Muscle of leg (tissue), 11 donors: ENCODE data around the gene KDM4B. TPM values are rescaled to one million over a fixed set of nuclear protein-coding genes. Genes with fewer than 3 reads are reported as not detected.

Experiments used
- DNase-seq: peaks from one replicate; pipeline ENCODE4 v3.0.0; 2013
- H3K27ac ChIP-seq: one replicate; pipeline ENCODE4 v1.5.1; 2013; ENCODE audit warnings: mild to moderate bottlenecking, low read length, control low read depth
- H3K27me3 ChIP-seq: one replicate; pipeline ENCODE4 v1.6.1; 2013; ENCODE audit warnings: low read length; ENCODE audit not compliant: control insufficient read depth, insufficient read depth
- H3K36me3 ChIP-seq: one replicate; pipeline ENCODE4 v1.6.1; 2013; ENCODE audit warnings: low read length; ENCODE audit not compliant: control insufficient read depth, insufficient read depth
- H3K4me1 ChIP-seq: one replicate; pipeline ENCODE4 v1.6.1; 2013; ENCODE audit warnings: low read length; ENCODE audit not compliant: control insufficient read depth, insufficient read depth
- H3K4me3 ChIP-seq: one replicate; pipeline ENCODE4 v1.5.1; 2013; ENCODE audit warnings: low read length, control low read depth
- H3K9me3 ChIP-seq: replicated peaks from 2 replicates; pipeline ENCODE4 v1.6.1; 2013; ENCODE audit warnings: low read depth, low read length; ENCODE audit not compliant: control insufficient read depth
- WGBS: methylation state at CpG from one replicate; pipeline ENCODE4 v1.1.5; 2013; ENCODE audit warnings: missing lambda C conversion rate; ENCODE audit not compliant: insufficient coverage; 5-methylcytosine and 5-hydroxymethylcytosine counted together
- polyA plus RNA-seq, 8 donors: library from polyadenylated mRNA; unstranded; fragments of 120-200 nt; gene quantifications; one replicate each; pipeline versions ENCODE4 v1.2.1 to v1.2.3, GENCODE V29; 2013; ENCODE audit warnings: inconsistent platforms in 1 of 8, low replicate concordance in 1 of 8; ENCODE audit not compliant: insufficient read length in 8 of 8, insufficient read depth in 1 of 8
- total RNA-seq: library from RNA; stranded (reverse); fragments of 120-200 nt; gene quantifications from one replicate; pipeline ENCODE4 v1.2.4, GENCODE V29; 2013

Gene KDM4B
- total and polyA plus RNA-seq, 9 donors, result 8.1 to 22.3 (median 21.1) TPM

DNA sequence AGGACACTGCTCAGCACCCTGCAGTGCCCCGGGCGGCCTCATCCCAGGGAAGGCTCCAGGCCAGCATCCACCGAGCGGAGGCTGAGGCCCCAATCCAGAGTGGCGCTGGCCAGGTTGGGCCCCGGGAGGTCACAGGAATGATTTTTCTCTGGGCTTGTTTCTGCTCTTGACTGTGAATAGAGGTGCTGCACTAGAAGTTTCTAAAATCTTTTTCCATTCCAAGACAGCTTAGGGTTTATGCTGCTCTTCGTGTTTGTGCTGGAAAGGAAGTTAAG is 15.1 kb downstream of the KDM4B start:
- no peak overlapping the region for H3K4me3 ChIP-seq
- no peak for DNase-seq
- no peaks in the 10 kb centered on the region for H3K9me3 ChIP-seq
- H3K27ac ChIP-seq, result no peak overlapping the region
- H3K36me3 ChIP-seq, result peaks cover 3% of the 10 kb centered on the region
- peaks cover 58% of the 10 kb centered on the region for H3K4me1 ChIP-seq
- H3K27me3 ChIP-seq, result no peaks in the 10 kb centered on the region
- WGBS, result no CpG with 5 or more reads among the region's 7 CpGs

DNA sequence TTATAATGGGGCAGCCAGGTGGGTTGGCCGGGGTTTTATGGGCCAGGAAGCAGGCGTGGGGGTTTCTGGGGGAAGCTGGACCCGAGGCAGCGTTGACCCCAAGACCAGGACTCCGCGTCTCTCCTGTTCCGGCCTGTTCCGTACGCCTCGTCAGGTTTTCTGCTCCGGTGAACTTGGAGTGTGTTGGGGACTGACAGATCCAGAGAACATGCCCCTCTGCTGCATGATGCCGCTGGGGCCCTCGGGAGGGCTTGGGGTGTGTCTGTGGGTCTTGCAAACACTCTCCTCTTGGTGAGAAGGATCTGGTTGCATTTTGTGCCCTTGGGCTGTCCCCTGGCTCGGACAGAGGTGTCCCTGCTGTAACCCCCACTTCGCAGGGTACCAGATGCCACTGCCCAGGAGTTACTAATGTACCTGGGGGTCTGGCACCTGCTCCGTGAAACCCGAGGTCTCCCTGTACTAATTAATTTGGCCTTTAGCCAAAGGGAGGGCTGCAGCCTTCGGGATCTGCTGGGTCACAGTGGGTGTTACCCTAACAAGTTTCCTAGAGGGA is 15.6 kb downstream of the KDM4B start:
- Histone ChIP-seq H3K4me3 (no peak overlapping the region), H3K27ac (peak overlapping the region; percentile 29), H3K9me3 (no peaks in the 10 kb centered on the region), H3K27me3 (no peaks in the 10 kb centered on the region), H3K4me1 (peaks cover 56% of the 10 kb centered on the region), H3K36me3 (peaks cover 3% of the 10 kb centered on the region)
- DNase-seq, result no peak
- 62% methylated on average over 11 of the region's 18 CpGs for WGBS

DNA sequence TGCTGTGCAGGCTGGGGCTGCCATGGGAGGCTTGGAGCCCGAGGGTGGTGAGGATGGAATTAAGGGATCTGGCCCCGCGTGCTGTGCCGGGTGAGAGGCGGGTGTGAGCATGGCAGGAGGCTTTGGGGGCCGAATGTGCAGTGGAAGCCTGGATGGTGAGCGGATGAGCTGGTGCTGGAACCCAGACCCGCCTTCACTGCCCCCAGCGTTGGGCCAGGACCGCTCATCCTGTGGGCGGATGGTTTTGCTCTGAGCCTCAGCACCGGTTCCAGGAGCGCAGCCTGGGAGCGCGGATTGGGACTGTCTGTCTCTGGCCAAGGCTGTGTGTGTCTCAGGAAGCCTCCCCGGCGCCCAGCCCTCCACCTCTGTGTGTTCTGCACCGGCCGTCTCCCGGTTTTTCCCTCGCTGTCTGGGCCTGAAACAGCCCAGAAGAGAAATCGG is 16.7 kb downstream of the KDM4B start:
- 53% methylated on average over 19 of the region's 22 CpGs for WGBS
- H3K4me1 ChIP-seq, result peaks cover 56% of the 10 kb centered on the region
- H3K9me3 ChIP-seq, result no peaks in the 10 kb centered on the region
- no peak overlapping the region for H3K27ac ChIP-seq
- H3K36me3 ChIP-seq, result peaks cover 3% of the 10 kb centered on the region
- no peak overlapping the region for H3K4me3 ChIP-seq
- H3K27me3 ChIP-seq, result no peaks in the 10 kb centered on the region
- DNase-seq, result no peak

GRCh38 chr19:4986056-4986455 is 17.1 kb downstream of the KDM4B start:
- 79% methylated on average over 17 of the region's 19 CpGs for WGBS
- Histone ChIP-seq H3K4me3 (no peak overlapping the region), H3K4me1 (peaks cover 56% of the 10 kb centered on the region), H3K27ac (no peak overlapping the region), H3K27me3 (no peaks in the 10 kb centered on the region), H3K9me3 (no peaks in the 10 kb centered on the region), H3K36me3 (peaks cover 3% of the 10 kb centered on the region)
- DNase-seq, result no peak

- no peak overlapping the region for H3K27ac ChIP-seq
- DNase-seq, result no peak
- no peaks in the 10 kb centered on the region for H3K36me3 ChIP-seq
- H3K4me3 ChIP-seq, result no peak overlapping the region
- 69% methylated on average over 18 of the region's 19 CpGs for WGBS
- no peaks in the 10 kb centered on the region for H3K27me3 ChIP-seq
- peaks cover 52% of the 10 kb centered on the region for H3K4me1 ChIP-seq
- no peaks in the 10 kb centered on the region for H3K9me3 ChIP-seq
These were observed 17.6 kb downstream of the KDM4B start for GRCh38 chr19:4986471-4986891.

GRCh38 chr19:4987256-4987655 is 18.3 kb downstream of the KDM4B start:
- no peaks in the 10 kb centered on the region for H3K27me3 ChIP-seq
- WGBS, result 31% methylated on average over 11 of the region's 11 CpGs
- H3K27ac ChIP-seq, result no peak overlapping the region
- no peak for DNase-seq
- H3K4me3 ChIP-seq, result no peak overlapping the region
- no peaks in the 10 kb centered on the region for H3K36me3 ChIP-seq
- H3K9me3 ChIP-seq, result no peaks in the 10 kb centered on the region
- peaks cover 52% of the 10 kb centered on the region for H3K4me1 ChIP-seq

DNA sequence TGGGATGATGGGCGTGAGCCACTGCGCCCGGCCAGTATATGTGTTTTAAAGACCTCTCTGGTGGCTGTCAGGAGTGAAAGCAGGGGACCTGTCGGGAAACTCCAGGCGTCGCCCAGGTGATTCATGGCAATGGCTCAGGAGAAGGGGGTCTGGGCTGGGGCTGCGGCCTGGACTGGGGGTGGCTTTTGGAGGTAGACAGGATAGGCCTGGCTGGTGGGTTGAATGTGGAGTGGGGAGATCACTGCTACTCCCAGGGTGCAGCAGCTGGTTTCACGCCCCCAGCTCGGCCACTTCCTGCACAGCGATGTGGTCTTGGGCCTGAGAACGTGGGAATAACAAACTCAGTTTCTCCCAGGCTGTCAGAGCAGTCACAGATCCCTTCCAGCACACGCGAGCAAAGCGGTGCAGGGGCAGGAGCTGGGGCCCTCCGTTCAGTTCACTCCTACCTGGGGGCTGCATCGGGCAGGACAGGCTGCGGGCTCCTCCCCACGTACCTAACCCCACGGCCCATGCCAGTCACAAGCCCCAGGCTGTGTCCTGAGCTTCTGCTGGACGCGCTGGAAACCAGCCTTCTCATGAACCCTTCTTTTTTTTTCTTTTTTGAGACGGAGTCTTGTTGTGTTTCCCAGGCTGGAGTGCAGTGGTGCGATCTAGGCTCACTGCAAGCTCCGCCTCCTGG is 18.9 kb downstream of the KDM4B start:
- DNase-seq, result no peak
- Histone ChIP-seq H3K4me1 (peaks cover 52% of the 10 kb centered on the region), H3K9me3 (peaks cover 3% of the 10 kb centered on the region), H3K27ac (no peak overlapping the region), H3K4me3 (no peak overlapping the region), H3K27me3 (no peaks in the 10 kb centered on the region), H3K36me3 (no peaks in the 10 kb centered on the region)
- 66% methylated on average over 18 of the region's 24 CpGs for WGBS

GRCh38 chr19:4988770-4989251 is 19.9 kb downstream of the KDM4B start:
- 50% methylated on average over 9 of the region's 13 CpGs for WGBS
- Histone ChIP-seq H3K27me3 (no peaks in the 10 kb centered on the region), H3K9me3 (peaks cover 3% of the 10 kb centered on the region), H3K4me3 (no peak overlapping the region), H3K27ac (no peak overlapping the region), H3K4me1 (peaks cover 44% of the 10 kb centered on the region), H3K36me3 (no peaks in the 10 kb centered on the region)
- DNase-seq, result no peak

DNA sequence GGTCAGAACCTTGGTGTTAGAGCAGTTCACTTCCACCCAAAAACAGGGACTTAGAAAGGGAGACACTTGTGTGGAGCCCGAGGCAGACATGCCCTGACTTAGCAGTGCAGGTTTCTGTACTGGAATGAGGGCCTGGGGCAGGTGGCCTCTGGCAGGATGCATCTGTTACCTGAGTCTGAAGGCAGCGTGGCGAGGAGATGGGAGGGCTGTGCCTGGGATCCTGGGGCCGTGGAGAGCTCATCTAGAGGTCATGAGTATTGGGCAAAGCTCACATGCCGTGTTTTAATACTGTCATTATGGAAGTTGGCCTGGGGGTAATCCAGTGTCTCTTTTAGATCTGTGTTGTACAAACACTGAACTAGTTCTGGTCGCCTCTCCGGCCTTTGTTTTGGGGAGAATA is 21.4 kb downstream of the KDM4B start:
- H3K4me1 ChIP-seq, result peaks cover 34% of the 10 kb centered on the region
- DNase-seq, result no peak
- no peaks in the 10 kb centered on the region for H3K36me3 ChIP-seq
- no peaks in the 10 kb centered on the region for H3K27me3 ChIP-seq
- 77% methylated on average over 5 of the region's 7 CpGs for WGBS
- peaks cover 3% of the 10 kb centered on the region for H3K9me3 ChIP-seq
- H3K27ac ChIP-seq, result no peak overlapping the region
- H3K4me3 ChIP-seq, result no peak overlapping the region

GRCh38 chr19:4991538-4991937 is 22.6 kb downstream of the KDM4B start:
- DNase-seq, result no peak
- 100% methylated on average over 2 of the region's 9 CpGs for WGBS
- Histone ChIP-seq H3K4me1 (peaks cover 21% of the 10 kb centered on the region), H3K27ac (no peak overlapping the region), H3K9me3 (peaks cover 3% of the 10 kb centered on the region), H3K27me3 (no peaks in the 10 kb centered on the region), H3K36me3 (peaks cover 6% of the 10 kb centered on the region), H3K4me3 (no peak overlapping the region)
